HG03342 (cell line): Measurements from ENCODE around the gene SRSF5.
"Not testable (repeated sequence)": the region's sequence is repeated elsewhere in the genome, so short reads cannot be mapped to it uniquely, and the experiment has no call there.

Experiments
- ATAC-seq: cut with Tn5 transposase; IDR thresholded peaks from one replicate; pipeline ENCODE4 v1.9.1; 2021; ENCODE audit warnings: mild to moderate bottlenecking, moderate library complexity; ENCODE audit not compliant: unreplicated experiment

SRSF5 gene

GRCh38 chr14:69804902-69805301, 38.0 kb downstream of the SRSF5 start:
- no peak for ATAC-seq

- no peak for ATAC-seq
These were observed 40.2 kb downstream of the SRSF5 start for GRCh38 chr14:69807192-69807591.

- ATAC-seq: no peak
These were observed 42.2 kb downstream of the SRSF5 start for GRCh38 chr14:69808919-69809808.

GRCh38 chr14:69811227-69811867, 44.4 kb downstream of the SRSF5 start:
- no peak for ATAC-seq

- ATAC-seq: no peak
These were observed 44.9 kb downstream of the SRSF5 start for GRCh38 chr14:69811868-69812252.

- ATAC-seq: no peak
These were observed 45.8 kb downstream of the SRSF5 start for GRCh38 chr14:69812711-69813110.

- not testable (repeated sequence) for ATAC-seq
These were observed 46.4 kb downstream of the SRSF5 start for GRCh38 chr14:69813346-69813745.

- no peak for ATAC-seq
These were observed 47.5 kb downstream of the SRSF5 start for GRCh38 chr14:69814397-69814796.

- no peak for ATAC-seq
These were observed 48.6 kb downstream of the SRSF5 start for GRCh38 chr14:69815556-69815955.

GRCh38 chr14:69816216-69816615, 49.3 kb downstream of the SRSF5 start:
- no peak for ATAC-seq

- no peak for ATAC-seq
These were observed 51.8 kb downstream of the SRSF5 start for GRCh38 chr14:69818758-69819191.

GRCh38 chr14:69819607-69820006, 52.7 kb downstream of the SRSF5 start:
- ATAC-seq: no peak

GRCh38 chr14:69820991-69821390, 54.0 kb downstream of the SRSF5 start:
- no peak for ATAC-seq
